Measurements from ENCODE around the gene LZTS2.
"Not testable (repeated sequence)": the region's sequence is repeated elsewhere in the genome, so short reads cannot be mapped to it uniquely, and the experiment has no call there.

LZTS2 gene

DNA sequence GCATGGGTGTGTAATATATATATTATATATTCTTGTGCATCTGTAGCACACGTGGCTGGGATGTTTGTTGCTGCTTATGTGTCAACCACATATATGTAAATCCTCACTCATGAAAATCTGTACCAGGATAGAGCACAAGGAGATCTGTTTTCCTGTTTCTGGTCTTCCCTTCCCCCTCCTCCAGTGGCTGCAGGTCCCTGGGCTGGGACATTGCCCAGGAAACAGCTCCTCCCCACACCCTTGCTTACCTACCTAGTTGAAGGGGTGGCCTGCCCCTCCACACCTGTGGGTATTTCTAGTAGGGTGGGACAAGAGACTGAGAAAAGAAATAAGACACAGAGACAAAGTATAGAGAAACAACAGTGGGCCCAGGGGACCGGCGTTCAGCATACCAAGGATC lies 33.7 kb downstream of the LZTS2 start:
- no peak for DNase-seq (ENCODE audit: low read depth)

DNA sequence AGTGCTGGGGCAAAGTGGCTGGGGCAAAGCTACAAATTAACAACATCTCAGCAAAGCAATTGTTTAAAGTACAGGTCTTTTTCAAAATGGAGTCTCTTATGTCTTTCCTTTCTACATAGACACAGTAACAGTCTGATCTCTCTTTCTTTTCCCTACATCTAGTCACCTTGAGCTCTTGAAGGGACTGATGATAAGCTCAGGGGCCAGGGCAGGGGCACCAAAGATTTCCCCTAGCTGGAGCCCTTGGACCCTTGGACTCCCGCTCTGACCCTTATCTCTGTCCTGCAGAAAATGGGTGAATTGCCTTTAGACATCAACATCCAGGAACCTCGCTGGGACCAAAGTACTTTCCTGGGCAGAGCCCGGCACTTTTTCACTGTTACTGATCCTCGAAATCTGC lies 34.8 kb downstream of the LZTS2 start:
- not testable (repeated sequence) for DNase-seq (ENCODE audit: low read depth)

DNA sequence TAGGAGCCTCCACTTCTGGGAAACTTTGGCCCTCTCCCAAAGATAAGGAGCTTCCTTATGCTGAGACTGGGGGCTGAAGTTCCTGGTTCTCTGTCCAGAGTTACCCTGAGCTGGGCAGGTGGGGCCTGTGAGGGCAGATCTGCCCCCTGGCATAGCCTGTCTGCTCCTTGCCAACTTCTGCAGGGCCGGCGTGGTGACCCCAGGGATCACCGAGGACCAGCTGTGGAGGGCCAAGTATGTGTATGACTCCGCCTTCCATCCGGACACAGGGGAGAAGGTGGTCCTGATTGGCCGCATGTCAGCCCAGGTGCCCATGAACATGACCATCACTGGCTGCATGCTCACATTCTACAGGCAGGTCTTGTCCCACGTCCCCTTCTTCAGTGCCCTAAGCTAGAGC lies 35.7 kb downstream of the LZTS2 start:
- DNase-seq (ENCODE audit: low read depth): no peak

GRCh38 chr10:101035916-101036702 lies 36.5 kb downstream of the LZTS2 start:
- DNase-seq (ENCODE audit: low read depth): no peak

DNA sequence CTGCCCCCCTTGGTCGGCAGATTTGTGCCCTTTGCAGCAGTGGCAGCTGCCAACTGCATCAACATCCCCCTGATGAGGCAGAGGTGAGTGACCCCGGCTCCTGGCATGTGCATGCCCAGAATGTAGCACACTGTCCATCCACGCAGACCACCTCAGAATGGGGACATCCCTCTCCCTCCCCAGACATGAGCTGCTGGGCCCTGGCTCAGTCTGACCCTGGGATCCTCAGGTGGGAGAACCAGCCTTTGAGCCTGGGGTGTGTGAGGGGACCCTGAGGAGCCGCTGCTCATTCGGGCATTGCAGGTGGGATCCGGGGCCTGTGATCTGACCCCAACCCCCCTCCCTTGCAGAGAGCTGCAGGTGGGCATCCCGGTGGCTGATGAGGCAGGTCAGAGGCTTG lies 37.1 kb downstream of the LZTS2 start:
- no peak for DNase-seq (ENCODE audit: low read depth)

DNA sequence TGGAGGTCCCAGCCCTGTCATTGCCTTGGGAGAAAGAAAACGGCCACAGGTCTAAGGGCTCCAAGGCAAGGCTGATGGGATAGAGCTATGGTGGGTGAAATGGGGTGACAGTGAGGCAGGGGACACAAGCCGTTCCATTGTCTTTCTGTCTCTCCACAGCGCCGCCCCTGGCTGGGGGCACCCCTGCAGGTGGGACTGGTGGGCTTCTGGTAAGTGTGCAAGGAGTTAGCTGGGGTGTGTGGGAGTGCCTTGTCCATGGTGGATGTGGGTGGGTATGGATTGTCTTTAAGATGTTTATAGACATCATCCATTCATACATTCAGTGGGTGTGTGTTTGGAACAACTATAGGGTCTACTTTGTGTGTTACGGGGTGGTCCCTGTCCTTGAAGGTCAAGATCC lies 38.9 kb downstream of the LZTS2 start:
- no peak for DNase-seq (ENCODE audit: low read depth)

GRCh38 chr10:101040061-101040460 lies 40.5 kb downstream of the LZTS2 start:
- no peak for DNase-seq (ENCODE audit: low read depth)

GRCh38 chr10:101040851-101041250 lies 41.2 kb downstream of the LZTS2 start:
- no peak for DNase-seq (ENCODE audit: low read depth)

DNA sequence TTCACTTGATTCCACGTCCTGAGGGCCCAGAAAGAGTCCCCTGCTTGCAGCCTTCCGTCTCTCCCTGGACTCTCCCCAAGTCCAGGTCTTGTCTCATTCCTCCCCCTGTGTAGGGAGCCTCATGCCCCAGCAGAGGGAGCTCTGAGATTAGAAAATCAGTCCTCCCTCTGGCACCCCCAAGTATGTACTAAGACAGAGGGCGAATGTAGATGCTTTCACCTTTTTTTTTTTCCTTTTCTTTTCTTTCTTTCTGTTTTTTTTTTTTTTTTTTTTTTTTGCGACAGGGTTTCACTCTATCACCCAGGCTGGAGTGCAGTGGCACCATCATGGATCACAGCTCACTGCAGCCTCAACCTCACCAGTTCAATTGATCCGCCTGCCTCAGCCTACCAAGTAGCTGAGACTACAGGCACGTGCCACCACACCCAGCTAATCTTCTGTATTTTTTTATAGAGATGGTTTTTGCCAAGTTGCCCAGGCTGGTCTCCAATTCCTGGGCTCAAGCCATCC lies 41.7 kb downstream of the LZTS2 start:
- peak; percentile 89 for DNase-seq (ENCODE audit: low read depth)

GRCh38 chr10:101042118-101042517 lies 42.5 kb downstream of the LZTS2 start:
- no peak for DNase-seq (ENCODE audit: low read depth)

- DNase-seq (ENCODE audit: low read depth): peak; percentile 99
These were observed 43.2 kb downstream of the LZTS2 start for GRCh38 chr10:101042667-101043362.

DNA sequence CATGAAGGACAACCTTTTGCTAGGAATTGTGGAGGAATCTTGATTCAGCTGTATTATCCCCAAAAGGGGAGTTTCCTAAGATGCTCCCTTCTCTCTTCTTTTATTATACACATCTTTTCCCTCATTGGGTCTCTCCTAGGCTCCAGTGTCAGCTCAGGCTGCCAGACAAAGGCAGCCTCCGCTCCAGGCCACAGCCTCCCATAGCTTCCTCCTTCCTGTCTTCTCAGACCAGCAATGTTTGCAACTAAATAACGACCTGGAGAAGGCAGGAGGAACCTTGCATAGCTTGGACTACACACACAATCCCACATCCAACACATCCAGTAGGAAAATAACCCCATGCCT lies 43.7 kb downstream of the LZTS2 start:
- peak; percentile 22 for DNase-seq (ENCODE audit: low read depth)

DNA sequence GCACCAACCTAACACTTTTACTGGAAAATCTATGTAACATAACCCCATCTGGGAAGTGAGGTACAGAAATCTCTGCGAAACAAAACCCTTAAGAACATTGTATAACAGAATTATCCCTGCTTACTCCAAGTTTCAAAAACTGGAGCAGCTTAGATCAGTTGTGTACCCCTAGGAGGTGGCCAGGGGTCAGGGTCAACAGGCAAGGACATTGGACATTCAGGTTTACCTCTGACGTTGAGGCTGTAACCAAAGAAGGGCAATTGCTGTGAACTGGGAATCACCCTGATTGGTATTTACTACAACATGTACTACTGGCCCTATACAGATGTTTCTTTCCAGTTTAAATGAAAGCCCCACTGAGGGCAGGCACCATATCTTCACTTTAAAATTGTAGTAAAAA lies 44.5 kb downstream of the LZTS2 start:
- no peak for DNase-seq (ENCODE audit: low read depth)

- DNase-seq (ENCODE audit: low read depth): peak; percentile 58
These were observed 47.0 kb downstream of the LZTS2 start for GRCh38 chr10:101046332-101047238.

GRCh38 chr10:101047268-101047667 lies 47.7 kb downstream of the LZTS2 start:
- DNase-seq (ENCODE audit: low read depth): no peak

DNA sequence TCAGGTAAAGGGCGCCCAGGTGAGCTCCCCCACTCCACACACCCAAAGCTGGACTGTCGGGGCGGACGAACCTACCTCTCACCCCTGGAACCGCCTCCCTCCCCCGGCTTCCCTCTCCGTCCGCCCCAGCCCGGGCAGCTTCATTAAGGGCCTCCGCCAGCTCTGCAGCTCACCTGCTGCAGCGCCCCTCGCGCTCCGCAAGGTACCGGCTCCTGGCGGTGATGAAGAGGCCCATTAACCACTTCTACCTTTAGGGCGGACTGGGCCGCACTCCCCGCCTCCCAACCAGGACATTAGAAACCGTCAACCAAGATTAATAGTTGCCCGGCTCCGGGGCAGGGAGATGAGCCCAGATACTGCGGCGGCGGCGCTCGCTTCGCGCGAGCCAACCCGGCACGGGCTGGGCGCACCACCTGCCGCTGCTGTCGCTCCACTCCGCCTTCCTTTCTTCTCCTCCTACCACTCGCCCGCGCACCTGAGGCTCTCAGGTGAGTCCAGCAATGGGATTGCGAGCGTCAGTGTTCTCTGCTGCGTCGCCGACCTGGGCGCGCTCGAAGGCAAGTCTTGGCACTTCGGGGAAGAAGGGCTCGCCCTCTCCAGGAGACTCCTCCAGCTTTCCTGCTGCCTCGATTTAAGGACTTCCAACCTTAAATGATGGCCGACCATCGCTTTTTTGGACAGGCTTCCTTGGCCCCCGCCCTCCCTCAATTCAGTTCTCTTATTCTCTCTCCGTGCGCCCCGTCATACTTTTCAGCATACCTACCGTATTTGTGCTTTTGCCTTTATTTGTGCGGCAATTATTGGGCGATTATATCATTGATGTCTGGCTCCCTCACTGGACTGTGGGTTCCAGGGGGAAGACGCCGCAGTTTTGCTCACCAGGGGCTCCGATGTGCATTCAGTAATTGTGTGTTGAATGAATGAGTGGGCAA lies 48.6 kb downstream of the LZTS2 start:
- DNase-seq (ENCODE audit: low read depth): no peak

DNA sequence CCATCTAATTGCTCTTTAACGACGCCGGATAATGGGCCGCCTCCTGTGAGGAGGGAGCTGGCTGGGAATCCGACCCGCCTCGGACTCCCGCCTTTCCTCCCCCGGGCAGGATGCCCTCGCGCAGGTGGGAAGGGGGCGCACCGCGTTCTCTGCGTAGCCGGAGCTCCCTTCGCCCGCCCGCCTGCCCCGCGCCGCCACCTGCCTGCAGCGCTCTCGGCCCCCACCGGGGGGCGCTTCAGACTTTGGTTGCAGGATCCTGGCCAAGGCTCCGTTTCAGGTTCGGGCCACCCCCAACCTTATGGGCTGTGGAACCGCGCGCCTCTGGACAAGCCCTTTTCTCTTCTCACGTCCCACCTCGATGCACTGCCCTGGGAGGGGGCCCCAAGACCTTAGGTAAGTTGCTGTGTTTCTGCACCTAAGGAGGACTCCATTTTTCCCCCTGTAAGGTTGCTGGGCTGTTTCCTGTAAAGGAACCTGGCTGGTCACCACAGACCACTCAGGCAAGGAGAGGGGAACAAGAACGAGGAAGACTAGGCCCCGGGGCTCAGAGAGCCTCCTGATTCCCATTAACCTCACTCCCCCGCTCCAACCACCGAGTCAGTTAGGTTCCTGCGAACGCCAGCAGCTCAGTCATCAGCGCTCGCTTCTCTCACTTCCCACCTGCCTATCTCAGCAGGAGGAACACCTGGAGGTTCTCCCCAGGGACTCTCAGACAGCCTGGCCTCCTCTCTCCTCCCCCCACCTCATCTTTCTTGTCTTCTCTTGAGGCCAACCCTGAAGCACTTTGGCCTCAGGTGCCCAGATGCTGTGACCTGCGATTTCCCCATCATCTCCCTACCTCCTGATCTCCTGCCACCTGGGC lies 50.8 kb downstream of the LZTS2 start:
- DNase-seq (ENCODE audit: low read depth): peak; percentile 67

- DNase-seq (ENCODE audit: low read depth): peak; percentile 74
These were observed 52.7 kb downstream of the LZTS2 start for GRCh38 chr10:101052285-101052684.

DNA sequence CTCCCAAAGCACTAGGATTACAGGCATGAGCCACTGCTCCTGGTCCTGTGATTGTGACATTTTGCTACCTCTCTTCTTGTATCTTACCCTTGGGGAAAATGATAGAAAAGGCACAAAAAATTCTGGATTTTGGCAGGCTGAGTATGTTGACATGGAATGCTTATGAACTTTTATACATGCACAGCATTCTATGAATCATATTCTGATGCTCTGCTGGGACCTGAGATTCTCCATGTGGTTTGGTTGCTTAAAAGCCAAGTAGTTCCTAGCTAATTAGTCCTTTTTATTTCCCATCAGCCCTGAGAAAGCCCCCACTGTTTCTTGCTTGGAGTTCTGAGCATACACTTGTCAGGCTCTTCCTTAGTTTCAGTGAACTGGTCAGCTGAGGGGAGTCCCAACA lies 53.9 kb downstream of the LZTS2 start:
- DNase-seq (ENCODE audit: low read depth): peak; percentile 51

- DNase-seq (ENCODE audit: low read depth): no peak
These were observed 54.7 kb downstream of the LZTS2 start for GRCh38 chr10:101054351-101054750.

Measured in ELR (cell line).